GM19025 (cell line): Measurements from ENCODE around the gene LETM1.

ENCODE experiments used
- ATAC-seq: cut with Tn5 transposase; IDR thresholded peaks from one replicate; pipeline ENCODE4 v1.9.1; 2021; ENCODE audit warnings: mild to moderate bottlenecking, low read depth, moderate library complexity; ENCODE audit not compliant: unreplicated experiment

The LETM1 gene

GRCh38 chr4:1856071-1856942 is at the start of gene LETM1:
LETM1 (minus strand) TSS chr4:1856156; CDS start chr4:1855950, 206 bp downstream.
- peak; percentile 85 for ATAC-seq

GRCh38 chr4:1904042-1904441 is 48.1 kb upstream of the LETM1 start:
- ATAC-seq: no peak

- ATAC-seq: no peak
Observed at GRCh38 chr4:1903035-1903434, 47.1 kb upstream of the LETM1 start.

GRCh38 chr4:1902243-1902642 is 46.3 kb upstream of the LETM1 start:
- ATAC-seq: no peak

GRCh38 chr4:1901127-1901526 is 45.2 kb upstream of the LETM1 start:
- no peak for ATAC-seq

GRCh38 chr4:1900624-1901023 is 44.7 kb upstream of the LETM1 start:
- no peak for ATAC-seq

- ATAC-seq: no peak
Observed at GRCh38 chr4:1900087-1900433, 44.1 kb upstream of the LETM1 start.

- peak; percentile 71 for ATAC-seq
Observed at GRCh38 chr4:1899149-1900086, 43.5 kb upstream of the LETM1 start.

- no peak for ATAC-seq
Observed at GRCh38 chr4:1898681-1899080, 42.7 kb upstream of the LETM1 start.

- no peak for ATAC-seq
Observed at GRCh38 chr4:1898007-1898406, 42.1 kb upstream of the LETM1 start.

- ATAC-seq: no peak
Observed at GRCh38 chr4:1896658-1896991, 40.7 kb upstream of the LETM1 start.

- no peak for ATAC-seq
Observed at GRCh38 chr4:1895971-1896657, 40.2 kb upstream of the LETM1 start.

- no peak for ATAC-seq
Observed at GRCh38 chr4:1890979-1891570, 35.1 kb upstream of the LETM1 start.

- ATAC-seq: no peak
Observed at GRCh38 chr4:1887052-1887451, 31.1 kb upstream of the LETM1 start.

- ATAC-seq: no peak
Observed at GRCh38 chr4:1885414-1885813, 29.5 kb upstream of the LETM1 start.

- no peak for ATAC-seq
Observed at GRCh38 chr4:1883583-1883982, 27.6 kb upstream of the LETM1 start.

GRCh38 chr4:1882850-1883271 is 26.9 kb upstream of the LETM1 start:
- no peak for ATAC-seq

- no peak for ATAC-seq
Observed at GRCh38 chr4:1880332-1880731, 24.4 kb upstream of the LETM1 start.

GRCh38 chr4:1879485-1879884 is 23.5 kb upstream of the LETM1 start:
- ATAC-seq: no peak

- no peak for ATAC-seq
Observed at GRCh38 chr4:1874201-1874600, 18.2 kb upstream of the LETM1 start.

- no peak for ATAC-seq
Observed at GRCh38 chr4:1873776-1874175, 17.8 kb upstream of the LETM1 start.
